A673 (cell line): ENCODE data around the gene NPIPA2.
"Not testable (repeated sequence)": the region's sequence is repeated elsewhere in the genome, so short reads cannot be mapped to it uniquely, and the experiment has no call there.

ENCODE experiments used
- EZH2 ChIP-seq: fragments of 200-600 bp; sonication (generic); IDR thresholded peaks from 2 replicates; pipeline ENCODE4 v1.6.1; 2017; ENCODE audit warnings: borderline replicate concordance, low read depth, mild to moderate bottlenecking, mixed read lengths, antibody characterized with exemption, low read length; ENCODE audit not compliant: poor library complexity, severe bottlenecking
- TF ChIP-seq, protein P1 (sequence below): fragments of 300-800, 200-600 bp; sonication (generic); conservative IDR thresholded peaks from 2 replicates; pipeline ENCODE4 v1.5.1; 2017; ENCODE audit warnings: low read depth, mild to moderate bottlenecking, antibody characterized with exemption, low read length, moderate library complexity, mixed read lengths

GRCh38 chr16:14789577-14789976 is 47.2 kb downstream of the NPIPA2 start:
- TF ChIP-seq, protein P1, sequence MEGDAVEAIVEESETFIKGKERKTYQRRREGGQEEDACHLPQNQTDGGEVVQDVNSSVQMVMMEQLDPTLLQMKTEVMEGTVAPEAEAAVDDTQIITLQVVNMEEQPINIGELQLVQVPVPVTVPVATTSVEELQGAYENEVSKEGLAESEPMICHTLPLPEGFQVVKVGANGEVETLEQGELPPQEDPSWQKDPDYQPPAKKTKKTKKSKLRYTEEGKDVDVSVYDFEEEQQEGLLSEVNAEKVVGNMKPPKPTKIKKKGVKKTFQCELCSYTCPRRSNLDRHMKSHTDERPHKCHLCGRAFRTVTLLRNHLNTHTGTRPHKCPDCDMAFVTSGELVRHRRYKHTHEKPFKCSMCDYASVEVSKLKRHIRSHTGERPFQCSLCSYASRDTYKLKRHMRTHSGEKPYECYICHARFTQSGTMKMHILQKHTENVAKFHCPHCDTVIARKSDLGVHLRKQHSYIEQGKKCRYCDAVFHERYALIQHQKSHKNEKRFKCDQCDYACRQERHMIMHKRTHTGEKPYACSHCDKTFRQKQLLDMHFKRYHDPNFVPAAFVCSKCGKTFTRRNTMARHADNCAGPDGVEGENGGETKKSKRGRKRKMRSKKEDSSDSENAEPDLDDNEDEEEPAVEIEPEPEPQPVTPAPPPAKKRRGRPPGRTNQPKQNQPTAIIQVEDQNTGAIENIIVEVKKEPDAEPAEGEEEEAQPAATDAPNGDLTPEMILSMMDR = not testable (repeated sequence)
- TF ChIP-seq EZH2 = not testable (repeated sequence)
